HG03342 (cell line): ENCODE results near the gene CUL3.

Source experiments
- ATAC-seq: cut with Tn5 transposase; IDR thresholded peaks from one replicate; pipeline ENCODE4 v1.9.1; 2021; ENCODE audit warnings: mild to moderate bottlenecking, moderate library complexity; ENCODE audit not compliant: unreplicated experiment

Gene CUL3

GRCh38 chr2:224432003-224432579, 153.1 kb downstream of the CUL3 start:
- ATAC-seq: no peak

DNA sequence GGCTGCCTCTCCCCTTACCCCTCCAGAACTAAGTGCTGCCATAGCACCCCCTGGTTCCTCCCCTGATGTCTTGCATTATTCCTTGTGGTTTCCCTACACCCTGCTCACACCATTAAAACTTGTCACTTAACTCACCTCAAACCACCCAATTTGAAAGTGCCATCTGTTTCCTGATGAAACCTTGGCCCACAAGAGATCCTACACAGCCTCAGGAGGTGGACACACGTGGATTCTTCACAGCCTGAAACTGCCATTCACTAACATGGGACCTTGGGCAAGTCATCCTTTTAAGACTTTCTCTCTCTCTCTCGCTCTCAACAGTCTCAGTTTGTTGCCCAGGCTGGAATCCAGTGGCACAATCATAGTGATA, 155.7 kb downstream of the CUL3 start:
- no peak for ATAC-seq

DNA sequence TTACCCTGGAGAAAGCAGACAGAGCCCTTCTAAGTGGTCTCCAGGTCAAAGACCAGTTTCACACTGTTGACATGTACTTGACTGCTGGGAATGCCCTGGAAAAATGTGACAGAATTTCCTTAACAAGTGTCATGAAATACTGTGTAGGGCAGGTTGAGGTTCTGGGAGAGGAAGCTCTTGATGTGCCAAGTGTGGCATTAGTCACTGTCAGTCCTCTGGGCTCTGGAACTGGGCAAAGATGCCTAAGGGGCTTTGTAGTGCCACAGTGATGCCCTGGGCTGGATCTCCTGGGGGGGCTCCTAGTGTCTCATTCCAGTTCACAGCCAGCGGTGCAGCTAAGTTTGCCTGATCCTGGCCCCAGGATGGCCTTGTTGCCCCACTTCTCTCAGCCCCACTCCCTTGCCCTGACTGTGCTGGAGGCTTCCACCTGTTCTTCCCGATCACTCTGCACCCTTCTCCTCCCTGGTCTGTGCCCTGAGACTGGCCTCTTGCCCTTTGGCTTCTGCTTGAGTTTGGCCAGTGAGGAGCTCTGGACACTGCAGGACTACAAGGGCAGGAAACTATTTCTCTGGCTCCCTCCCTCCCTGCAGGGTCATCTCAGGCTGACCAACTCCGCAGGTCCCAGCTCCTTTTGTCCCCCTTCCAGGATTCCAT, 156.2 kb downstream of the CUL3 start:
- ATAC-seq: no peak

DNA sequence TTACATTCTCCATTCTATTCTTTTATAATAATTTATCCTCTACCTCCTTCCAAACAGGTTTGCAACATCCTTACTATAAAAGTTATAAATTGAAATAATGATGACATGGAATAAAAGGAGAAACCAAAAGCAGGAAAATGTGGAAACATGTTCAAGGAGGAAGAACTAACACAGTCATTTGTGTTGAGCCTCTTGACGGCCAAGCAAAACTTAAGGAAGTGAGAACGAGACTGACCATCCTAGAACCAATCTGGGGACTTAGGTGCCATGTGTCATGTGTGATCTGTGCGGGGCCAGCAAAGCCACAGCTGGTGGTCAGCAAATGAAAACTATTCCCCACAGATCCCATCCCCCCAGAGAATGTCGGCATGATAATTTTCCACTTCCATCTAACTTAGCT, 157.7 kb downstream of the CUL3 start:
- no peak for ATAC-seq

GRCh38 chr2:224426656-224427055, 158.5 kb downstream of the CUL3 start:
- no peak for ATAC-seq

- no peak for ATAC-seq
These were observed 164.1 kb downstream of the CUL3 start for GRCh38 chr2:224421065-224421464.
